Stomach smooth muscle (tissue), 2 donors: ENCODE results near the gene BPIFA1.

ENCODE experiments used
- H3K27ac ChIP-seq: one replicate; pipeline ENCODE4 v1.7.0; 2013; ENCODE audit warnings: mild to moderate bottlenecking, low read length, inconsistent platforms
- H3K27me3 ChIP-seq, 2 donors: one replicate each; pipeline ENCODE4 v1.7.0; 2013; ENCODE audit warnings: low read length in 2 of 2; ENCODE audit not compliant: insufficient read depth in 2 of 2, control insufficient read depth in 1 of 2
- H3K36me3 ChIP-seq, 2 donors: one replicate each; pipeline ENCODE4 v1.7.0; 2013; ENCODE audit warnings: low read length in 2 of 2; ENCODE audit not compliant: control insufficient read depth in 2 of 2, insufficient read depth in 2 of 2
- H3K4me1 ChIP-seq: one replicate; pipeline ENCODE4 v1.7.0; 2013; ENCODE audit warnings: low read length; ENCODE audit not compliant: control insufficient read depth, insufficient read depth
- H3K4me3 ChIP-seq, 2 donors: one replicate each; pipeline ENCODE4 v1.7.0; 2013; ENCODE audit warnings: low read length in 2 of 2
- H3K9ac ChIP-seq, 2 donors: one replicate each; pipeline ENCODE4 v1.7.0; 2013; ENCODE audit warnings: low read length in 2 of 2, mild to moderate bottlenecking in 1 of 2
- H3K9me3 ChIP-seq, 2 donors: one replicate each; pipeline ENCODE4 v1.7.0; 2013; ENCODE audit warnings: low read length in 2 of 2; ENCODE audit not compliant: control insufficient read depth in 2 of 2
- donor health status: healthy.
- donor health status: Pancreatic carcinoma.

The BPIFA1 gene

GRCh38 chr20:33287884-33288283, 52.1 kb downstream of the BPIFA1 start:
- no peak overlapping the region for H3K4me3 ChIP-seq
- no peaks in the 10 kb centered on the region for H3K4me1 ChIP-seq
- no peak overlapping the region for H3K27ac ChIP-seq
- H3K27me3 ChIP-seq = peaks cover 5 to 16% of the 10 kb centered on the region in 2 donors
- H3K36me3 ChIP-seq = no peaks in the 10 kb centered on the region
- no peaks in the 10 kb centered on the region for H3K9me3 ChIP-seq
- no peak overlapping the region for H3K9ac ChIP-seq

- Histone ChIP-seq H3K4me3 (no peak overlapping the region), H3K9me3 (no peaks in the 10 kb centered on the region), H3K4me1 (no peaks in the 10 kb centered on the region), H3K27ac (no peak overlapping the region), H3K27me3 (peaks cover 5 to 9% of the 10 kb centered on the region in 2 donors), H3K9ac (no peak overlapping the region), H3K36me3 (no peaks in the 10 kb centered on the region)
Observed at GRCh38 chr20:33290852-33291251, 55.1 kb downstream of the BPIFA1 start.

GRCh38 chr20:33291416-33291815, 55.6 kb downstream of the BPIFA1 start:
- H3K9ac ChIP-seq = no peak overlapping the region
- H3K9me3 ChIP-seq = no peaks in the 10 kb centered on the region
- H3K27me3 ChIP-seq = peaks cover 5 to 7% of the 10 kb centered on the region in 2 donors
- no peak overlapping the region for H3K27ac ChIP-seq
- H3K4me3 ChIP-seq = no peak overlapping the region
- H3K36me3 ChIP-seq = no peaks in the 10 kb centered on the region
- no peaks in the 10 kb centered on the region for H3K4me1 ChIP-seq

GRCh38 chr20:33291830-33292355, 56.1 kb downstream of the BPIFA1 start:
- peaks cover 5 to 7% of the 10 kb centered on the region in 2 donors for H3K27me3 ChIP-seq
- H3K27ac ChIP-seq = no peak overlapping the region
- no peak overlapping the region for H3K9ac ChIP-seq
- no peaks in the 10 kb centered on the region for H3K9me3 ChIP-seq
- no peaks in the 10 kb centered on the region for H3K4me1 ChIP-seq
- H3K36me3 ChIP-seq = no peaks in the 10 kb centered on the region
- H3K4me3 ChIP-seq = no peak overlapping the region
